CD4-positive, alpha-beta memory T cell (primary cell): Measurements from ENCODE around the gene ZEB2. TPM values are rescaled to one million over a fixed set of nuclear protein-coding genes. Genes with fewer than 3 reads are reported as not detected.
A peak's percentile ranks its signal among the peaks of the same experiment; 100 is the strongest.

ENCODE experiments used
- CTCF ChIA-PET: fragments of 350-600 bp; sonication (Branson Sonifier 250); formaldehyde crosslinking; loops from one replicate; lab custom pipeline; 2021; ENCODE audit warnings: inconsistent platforms; ENCODE audit not compliant: partially characterized antibody; lab: Charles Lee
- POLR2A ChIA-PET: fragments of 350-600 bp; sonication (Branson Sonifier 250); formaldehyde crosslinking; loops from one replicate; lab custom pipeline; 2021; ENCODE audit not compliant: partially characterized antibody; lab: Charles Lee
- DNase-seq, 5 donors: peaks; one replicate each; pipeline versions ENCODE4 v3.0.0 to v3.0.0-alpha.2; 2020 to 2022; ENCODE audit warnings: mixed read lengths in 1 of 5
- H3K27ac ChIP-seq: one replicate; pipeline ENCODE4 v1.7.0; 2013; ENCODE audit warnings: low read depth, low read length
- H3K27me3 ChIP-seq: 2 replicates; pipeline ENCODE4 v1.7.0; 2013; ENCODE audit warnings: mild to moderate bottlenecking, low read length, moderate library complexity; ENCODE audit not compliant: insufficient read depth
- H3K36me3 ChIP-seq: 2 replicates; pipeline ENCODE4 v1.7.0; 2013; ENCODE audit warnings: mild to moderate bottlenecking, low read length, moderate library complexity; ENCODE audit not compliant: insufficient read depth
- H3K4me1 ChIP-seq: 2 replicates; pipeline ENCODE4 v1.7.0; 2013; ENCODE audit warnings: mild to moderate bottlenecking, low read length, moderate library complexity; ENCODE audit not compliant: insufficient read depth
- H3K4me3 ChIP-seq, 2 donors: one replicate each; pipeline ENCODE4 v1.7.0; 2013; ENCODE audit warnings: low read length in 2 of 2, mild to moderate bottlenecking in 1 of 2
- H3K9me3 ChIP-seq, 2 donors: one replicate each; pipeline ENCODE4 v1.7.0; 2013; ENCODE audit warnings: low read length in 2 of 2, control low read depth in 1 of 2; ENCODE audit not compliant: control insufficient read depth in 1 of 2
- H3K27ac Mint-ChIP-seq, 7 donors: one replicate each; pipeline ENCODE4 v1.8.0; 2020 to 2021; ENCODE audit warnings: mixed read lengths in 7 of 7, mild to moderate bottlenecking in 6 of 7, inconsistent platforms in 3 of 7, moderate library complexity in 3 of 7
- H3K27me3 Mint-ChIP-seq, 2 donors: one replicate each; pipeline ENCODE4 v1.8.0; 2020 to 2021; ENCODE audit warnings: mixed read lengths in 2 of 2
- H3K36me3 Mint-ChIP-seq, 2 donors: one replicate each; pipeline ENCODE4 v1.8.0; 2020 to 2021; ENCODE audit warnings: mixed read lengths in 2 of 2, inconsistent platforms in 1 of 2, mild to moderate bottlenecking in 1 of 2
- H3K4me1 Mint-ChIP-seq, 4 donors: one replicate each; pipeline ENCODE4 v1.8.0; 2020 to 2021; ENCODE audit warnings: mixed read lengths in 4 of 4, mild to moderate bottlenecking in 1 of 4
- H3K4me3 Mint-ChIP-seq, 8 donors: one replicate each; pipeline ENCODE4 v1.8.0; 2020 to 2021; ENCODE audit warnings: mixed read lengths in 8 of 8, mild to moderate bottlenecking in 7 of 8, moderate library complexity in 6 of 8, inconsistent platforms in 3 of 8
- H3K9me3 Mint-ChIP-seq, 8 donors: one replicate each; pipeline ENCODE4 v1.8.0; 2020 to 2021; ENCODE audit warnings: mixed read lengths in 8 of 8, mild to moderate bottlenecking in 5 of 8, inconsistent platforms in 3 of 8, moderate library complexity in 1 of 8
- intact Hi-C: fragments of 100-400 bp; cut with micrococcal nuclease; formaldehyde crosslinking; loops from one replicate; pipeline ENCODE4 v1.15.1; 2023
- polyA plus RNA-seq, 2 donors: library from polyadenylated mRNA; unstranded; fragments of 300-500 nt; fragmentation: Illumina TruSeq; gene quantifications; one replicate each; pipeline ENCODE4 v1.2.3, GENCODE V29; 2021
- total RNA-seq, 2 experiments: library from RNA; stranded (reverse); gene quantifications; one replicate each; pipeline ENCODE4 v1.2.3, GENCODE V29; 2021

The ZEB2 gene
- total and polyA plus RNA-seq, 4 experiments from 2014 or later, result 0.83 to 5.2 (median 2.6) TPM

DNA sequence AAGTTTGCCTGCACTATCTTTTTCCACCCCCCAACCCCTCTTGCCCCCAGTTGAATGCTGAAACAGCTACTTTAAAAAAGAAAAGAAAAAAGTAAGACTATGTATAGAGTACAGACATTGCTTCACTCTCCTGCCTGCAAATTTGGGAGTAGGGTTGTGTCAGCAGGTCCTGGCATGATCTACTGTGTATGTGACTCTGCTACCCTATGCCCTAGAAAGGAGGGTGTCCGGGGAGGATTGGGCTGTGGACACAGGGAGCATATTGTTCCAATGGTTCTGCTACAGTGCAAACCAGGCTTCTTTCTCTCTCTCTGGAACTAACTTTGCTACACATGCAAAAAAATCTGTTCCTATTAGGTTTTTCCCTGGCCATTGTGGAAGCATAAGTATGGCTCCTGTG, 9.9 kb upstream of the ZEB2 start:
- H3K27me3 Mint-ChIP-seq, result peaks cover 23 to 47% of the 10 kb centered on the region in 2 donors
- H3K27ac Mint-ChIP-seq, result no peak overlapping the region
- Histone ChIP-seq H3K27ac (no peak overlapping the region), H3K36me3 (no peaks in the 10 kb centered on the region), H3K9me3 (no peaks in the 10 kb centered on the region), H3K4me1 (no peaks in the 10 kb centered on the region), H3K4me3 (no peak overlapping the region), H3K27me3 (no peaks in the 10 kb centered on the region)
- DNase-seq, result no peak
- peaks cover 0 to 2% (median under 1%) of the 10 kb centered on the region in 4 donors for H3K4me1 Mint-ChIP-seq
- intact Hi-C loops, result no loop called here
- H3K4me3 Mint-ChIP-seq, result no peak overlapping the region
- no peaks in the 10 kb centered on the region for H3K36me3 Mint-ChIP-seq
- H3K9me3 Mint-ChIP-seq, result no peaks in the 10 kb centered on the region
- ChIA-PET POLR2A (no interaction called here), CTCF (interaction anchor here (0.8 kb wide), 1 partner anchor 8 kb away, joined by 3 read pairs; no protein-coding TSS in a partner anchor)

DNA sequence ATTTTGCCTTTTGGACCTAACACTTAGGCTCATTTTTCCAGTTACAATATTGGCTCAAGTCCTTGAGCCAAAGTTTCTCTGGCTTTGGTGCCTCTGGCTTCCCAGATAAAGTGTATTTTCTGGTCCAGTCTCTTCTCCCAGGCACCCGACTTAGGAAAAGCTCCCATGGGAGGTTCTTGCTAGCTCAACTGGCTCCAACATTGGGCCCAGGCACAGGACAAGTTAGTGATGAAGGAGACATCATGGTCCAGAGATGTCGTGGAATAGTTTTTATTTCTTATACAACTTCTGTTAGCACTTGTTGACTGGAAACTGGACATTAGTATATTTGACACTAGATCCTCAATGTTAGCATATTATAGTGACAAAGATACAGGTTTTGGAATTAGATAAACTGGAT, 8.2 kb upstream of the ZEB2 start:
- Mint-ChIP-seq H3K4me1 (peaks cover 8 to 14% (median 11%) of the 10 kb centered on the region in 4 donors), H3K36me3 (peaks cover 0 to 2% of the 10 kb centered on the region in 2 donors), H3K4me3 (no peak overlapping the region), H3K9me3 (no peaks in the 10 kb centered on the region), H3K27ac (no peak overlapping the region), H3K27me3 (peaks cover 27 to 46% of the 10 kb centered on the region in 2 donors)
- intact Hi-C loops, result no loop called here
- H3K9me3 ChIP-seq, result no peaks in the 10 kb centered on the region
- POLR2A ChIA-PET, result no interaction called here
- peaks cover 12% of the 10 kb centered on the region for H3K4me1 ChIP-seq
- no peak overlapping the region for H3K4me3 ChIP-seq
- no peak for DNase-seq
- H3K36me3 ChIP-seq, result no peaks in the 10 kb centered on the region
- CTCF ChIA-PET, result no interaction called here
- H3K27me3 ChIP-seq, result peaks cover 7% of the 10 kb centered on the region
- H3K27ac ChIP-seq, result no peak overlapping the region

DNA sequence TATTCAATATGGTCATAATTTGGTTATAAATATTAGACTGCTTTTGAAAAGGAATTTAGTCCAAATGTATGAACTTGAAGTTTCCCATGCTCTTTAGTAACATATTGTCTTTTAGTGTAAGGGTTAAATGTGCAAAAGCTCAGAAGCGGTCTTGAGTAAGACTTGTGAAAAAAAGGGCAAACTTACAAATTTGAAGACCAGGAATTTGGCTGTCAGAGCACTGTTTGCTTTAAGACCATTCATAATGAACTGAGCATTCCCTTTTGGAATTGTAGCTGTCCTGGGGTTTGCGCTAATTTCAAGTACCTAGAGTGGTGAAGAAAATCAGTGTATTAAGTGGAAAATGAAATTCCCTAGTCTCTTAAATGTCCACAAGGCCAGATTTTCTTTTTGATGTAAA, 6.9 kb upstream of the ZEB2 start:
- no peaks in the 10 kb centered on the region for H3K9me3 ChIP-seq
- H3K27ac Mint-ChIP-seq, result no peak overlapping the region
- peaks cover 0 to 2% of the 10 kb centered on the region in 2 donors for H3K36me3 Mint-ChIP-seq
- H3K36me3 ChIP-seq, result no peaks in the 10 kb centered on the region
- H3K27me3 ChIP-seq, result peaks cover 17% of the 10 kb centered on the region
- H3K27ac ChIP-seq, result no peak overlapping the region
- no peak overlapping the region for H3K4me3 Mint-ChIP-seq
- peaks cover 18% of the 10 kb centered on the region for H3K4me1 ChIP-seq
- no peak for DNase-seq
- peaks cover 11 to 24% (median 17%) of the 10 kb centered on the region in 4 donors for H3K4me1 Mint-ChIP-seq
- ChIA-PET CTCF (no interaction called here), POLR2A (no interaction called here)
- no peak overlapping the region for H3K4me3 ChIP-seq
- peaks cover 26 to 50% of the 10 kb centered on the region in 2 donors for H3K27me3 Mint-ChIP-seq
- no peaks in the 10 kb centered on the region for H3K9me3 Mint-ChIP-seq
- intact Hi-C loops, result no loop called here

DNA sequence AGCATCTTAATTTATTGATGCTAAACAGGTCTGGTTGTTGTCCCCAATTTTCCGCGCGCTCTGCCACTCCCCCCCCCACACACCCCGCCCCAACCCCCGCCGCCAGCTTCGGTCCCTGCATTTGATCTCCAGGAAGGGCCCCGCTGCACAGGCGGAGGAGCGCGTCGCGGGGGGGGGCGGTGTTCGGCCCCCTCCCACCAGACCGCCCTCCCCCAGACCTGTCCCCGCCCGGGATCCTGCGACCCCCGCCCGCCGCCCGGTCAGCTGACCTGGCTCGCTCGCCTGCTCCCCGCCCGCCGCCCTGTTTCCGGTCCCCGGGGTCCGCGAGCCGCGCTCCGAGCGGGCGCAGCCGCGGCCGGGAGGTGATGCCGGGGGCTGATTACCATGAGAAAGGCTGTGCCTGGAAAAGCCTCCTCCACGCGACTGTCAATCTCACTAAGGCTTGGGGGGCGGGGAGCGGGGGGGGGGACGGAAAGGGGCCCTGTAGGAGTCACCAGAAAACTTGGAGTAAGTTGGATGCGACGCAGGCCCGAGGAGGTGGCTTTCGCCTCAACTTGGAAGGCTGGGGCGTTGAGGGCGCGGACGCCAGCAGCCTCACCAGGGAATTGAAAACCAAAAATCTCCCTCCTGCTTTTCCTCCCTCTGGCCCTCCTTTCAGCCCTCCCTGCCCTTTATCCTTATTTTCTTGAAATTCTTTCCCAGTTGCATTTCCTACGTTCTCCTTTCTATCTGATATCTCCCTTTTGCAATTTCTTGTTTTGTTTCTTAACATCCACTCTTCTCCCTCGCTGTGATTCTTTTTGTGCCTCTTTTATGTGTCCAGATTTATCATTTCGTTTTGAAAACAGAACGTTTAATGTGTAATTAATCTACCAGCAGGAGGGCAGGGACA, 4.4 kb upstream of the ZEB2 start:
- peak overlapping the region; percentile 77 to 91 (median 85) for H3K4me3 Mint-ChIP-seq
- Histone ChIP-seq H3K36me3 (no peaks in the 10 kb centered on the region), H3K4me3 (peak overlapping the region in 1 of 2 donors; percentile 32), H3K4me1 (peaks cover 26% of the 10 kb centered on the region), H3K9me3 (no peaks in the 10 kb centered on the region), H3K27me3 (peaks cover 25% of the 10 kb centered on the region), H3K27ac (no peak overlapping the region)
- H3K27ac Mint-ChIP-seq, result peak overlapping the region in 3 of 7 donors; percentile 42 to 86 (median 75)
- H3K36me3 Mint-ChIP-seq, result peaks cover 0 to 2% of the 10 kb centered on the region in 2 donors
- intact Hi-C loops, result no loop called here
- H3K9me3 Mint-ChIP-seq, result no peaks in the 10 kb centered on the region
- H3K4me1 Mint-ChIP-seq, result peaks cover 11 to 24% (median 17%) of the 10 kb centered on the region in 4 donors
- CTCF ChIA-PET, result no interaction called here
- POLR2A ChIA-PET, result no interaction called here
- no peak for DNase-seq
- peaks cover 25 to 53% of the 10 kb centered on the region in 2 donors for H3K27me3 Mint-ChIP-seq

GRCh38 chr2:144523596-144524117, 3.7 kb upstream of the ZEB2 start:
- H3K4me1 ChIP-seq, result peaks cover 33% of the 10 kb centered on the region
- H3K4me3 Mint-ChIP-seq, result peak overlapping the region; percentile 58 to 90 (median 84)

DNA sequence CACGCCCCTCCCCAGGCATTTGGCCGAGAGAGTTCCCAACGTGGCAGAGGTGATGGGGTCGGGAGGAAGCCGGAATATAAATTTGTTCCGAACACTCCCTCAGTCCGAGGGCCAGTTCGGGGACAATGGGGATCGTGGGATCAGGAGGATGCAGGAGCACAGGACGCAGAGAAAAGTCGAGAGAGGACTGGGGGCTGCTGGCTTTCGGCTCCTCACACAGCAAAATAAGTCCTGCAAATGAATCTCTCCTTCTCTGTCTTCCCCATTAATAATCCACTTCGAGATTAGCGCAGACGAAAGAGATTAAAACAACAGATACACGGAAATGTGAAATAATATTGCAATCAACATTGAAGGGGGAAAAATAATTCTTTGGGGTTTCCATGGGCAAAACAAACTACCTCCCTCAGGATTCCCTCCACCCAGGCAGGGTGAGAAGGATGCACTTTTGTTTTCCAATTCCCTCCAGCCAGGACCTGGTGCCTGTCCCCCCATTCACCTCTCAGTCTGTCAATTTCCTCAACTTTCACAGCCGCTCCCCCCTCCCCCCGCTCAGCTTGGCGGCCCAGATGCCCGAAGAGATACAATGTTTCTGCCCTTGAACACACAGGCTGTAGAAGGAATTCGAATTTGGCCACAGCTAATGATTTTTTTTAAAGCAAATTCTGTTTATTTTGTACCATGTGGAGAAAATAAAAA, 3.1 kb upstream of the ZEB2 start:
- H3K4me1 ChIP-seq, result peaks cover 39% of the 10 kb centered on the region
- ChIA-PET CTCF (interaction anchor here (2.0 kb wide), 1 partner anchor 12 kb away, joined by 4 read pairs; no protein-coding TSS in a partner anchor), POLR2A (no interaction called here)
- no peaks in the 10 kb centered on the region for H3K36me3 ChIP-seq
- intact Hi-C loops, result no loop called here
- Mint-ChIP-seq H3K27me3 (peaks cover 23 to 48% of the 10 kb centered on the region in 2 donors), H3K9me3 (no peaks in the 10 kb centered on the region), H3K4me3 (peak overlapping the region; percentile 58 to 90 (median 84)), H3K4me1 (peaks cover 11 to 24% (median 17%) of the 10 kb centered on the region in 4 donors), H3K36me3 (peaks cover 0 to 2% of the 10 kb centered on the region in 2 donors), H3K27ac (no peak overlapping the region)
- peaks cover 32% of the 10 kb centered on the region for H3K27me3 ChIP-seq
- no peaks in the 10 kb centered on the region for H3K9me3 ChIP-seq
- no peak for DNase-seq
- peak overlapping the region in 1 of 2 donors; percentile 32 for H3K4me3 ChIP-seq
- no peak overlapping the region for H3K27ac ChIP-seq

More at GRCh38 chr2:144523596-144524117, 3.7 kb upstream of the ZEB2 start:
- DNase-seq, result no peak
- ChIA-PET POLR2A (no interaction called here), CTCF (no interaction called here)
- Mint-ChIP-seq H3K27me3 (peaks cover 23 to 53% of the 10 kb centered on the region in 2 donors), H3K36me3 (peaks cover 0 to 2% of the 10 kb centered on the region in 2 donors), H3K4me1 (peaks cover 11 to 24% (median 17%) of the 10 kb centered on the region in 4 donors), H3K27ac (peak overlapping the region in 2 of 7 donors; percentile 22 to 53), H3K9me3 (no peaks in the 10 kb centered on the region)
- no peaks in the 10 kb centered on the region for H3K9me3 ChIP-seq
- peak overlapping the region in 1 of 2 donors; percentile 32 for H3K4me3 ChIP-seq
- peaks cover 32% of the 10 kb centered on the region for H3K27me3 ChIP-seq
- intact Hi-C loops, result no loop called here
- no peaks in the 10 kb centered on the region for H3K36me3 ChIP-seq
- H3K27ac ChIP-seq, result no peak overlapping the region
